Lower leg skin (tissue), 4 donors: ENCODE data around the gene ZNF304. TPM values are rescaled to one million over a fixed set of nuclear protein-coding genes. Genes with fewer than 3 reads are reported as not detected.

ENCODE experiments used
- DNase-seq, 2 donors: peaks; one replicate each; pipeline ENCODE4 v3.0.0-alpha.2; 2019; ENCODE audit warnings: low spot score in 2 of 2
- H3K4me3 ChIP-seq: fragments of 200-600 bp; sonication (generic); 2 replicates; pipeline ENCODE4 v1.5.1; 2017; ENCODE audit warnings: mild to moderate bottlenecking, low read depth; ENCODE audit not compliant: poor library complexity, severe bottlenecking
- POLR2A ChIP-seq, 2 donors: fragments of 450-650 bp; IDR thresholded peaks; one replicate each; pipeline ENCODE4 v1.6.1; 2016 to 2017; ENCODE audit warnings: antibody characterized with exemption in 2 of 2, mild to moderate bottlenecking in 1 of 2, moderate library complexity in 1 of 2
- WGBS, 2 donors: methylation state at CpG; one replicate each; pipeline ENCODE4 v1.1.5; 2018; 5-methylcytosine and 5-hydroxymethylcytosine counted together
- intact Hi-C: fragments of 100-400 bp; cut with DNase I; formaldehyde crosslinking; loops from one replicate; pipeline ENCODE4 v1.15.0; 2023; ENCODE audit warnings: low total_unique reads
- total RNA-seq, 4 donors: library from RNA; depleted of rRNA; stranded (reverse); fragments of >200 nt; gene quantifications; one replicate each; pipeline ENCODE4 v1.1.0, GENCODE V29; 2016
- TF ChIP-seq, protein P1 (sequence below), 3 donors: fragments of 450-650 bp; IDR thresholded peaks; one replicate each; pipeline ENCODE4 v1.5.1; 2016; ENCODE audit warnings: antibody characterized with exemption in 3 of 3, mild to moderate bottlenecking in 3 of 3, moderate library complexity in 2 of 3

The ZNF304 gene
- total RNA-seq, 4 donors from 2014 or later = 8.3 to 11.8 (median 8.9) TPM

DNA sequence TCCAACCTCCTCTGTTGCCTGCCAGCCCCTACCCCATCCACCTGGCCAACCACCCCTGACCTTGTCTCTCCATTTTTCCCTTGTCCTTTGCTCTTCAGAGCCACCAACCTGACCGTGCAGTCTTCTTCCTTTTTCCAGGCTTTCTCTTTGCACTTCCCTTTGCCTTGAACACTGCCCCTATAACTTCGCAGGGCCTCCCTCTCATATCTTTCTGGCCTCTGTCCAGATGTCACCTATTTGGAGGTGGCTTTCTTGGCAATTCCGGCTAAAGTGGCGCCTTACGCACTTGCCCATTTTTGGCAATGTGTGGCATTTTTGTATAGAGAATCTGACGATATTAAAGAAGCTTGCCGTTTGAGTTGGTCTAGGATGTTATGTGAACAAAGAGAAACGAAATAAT, 30.0 kb upstream of the ZNF304 start:
- H3K4me3 ChIP-seq = peak overlapping the region; percentile 90
- TF ChIP-seq, protein P1, sequence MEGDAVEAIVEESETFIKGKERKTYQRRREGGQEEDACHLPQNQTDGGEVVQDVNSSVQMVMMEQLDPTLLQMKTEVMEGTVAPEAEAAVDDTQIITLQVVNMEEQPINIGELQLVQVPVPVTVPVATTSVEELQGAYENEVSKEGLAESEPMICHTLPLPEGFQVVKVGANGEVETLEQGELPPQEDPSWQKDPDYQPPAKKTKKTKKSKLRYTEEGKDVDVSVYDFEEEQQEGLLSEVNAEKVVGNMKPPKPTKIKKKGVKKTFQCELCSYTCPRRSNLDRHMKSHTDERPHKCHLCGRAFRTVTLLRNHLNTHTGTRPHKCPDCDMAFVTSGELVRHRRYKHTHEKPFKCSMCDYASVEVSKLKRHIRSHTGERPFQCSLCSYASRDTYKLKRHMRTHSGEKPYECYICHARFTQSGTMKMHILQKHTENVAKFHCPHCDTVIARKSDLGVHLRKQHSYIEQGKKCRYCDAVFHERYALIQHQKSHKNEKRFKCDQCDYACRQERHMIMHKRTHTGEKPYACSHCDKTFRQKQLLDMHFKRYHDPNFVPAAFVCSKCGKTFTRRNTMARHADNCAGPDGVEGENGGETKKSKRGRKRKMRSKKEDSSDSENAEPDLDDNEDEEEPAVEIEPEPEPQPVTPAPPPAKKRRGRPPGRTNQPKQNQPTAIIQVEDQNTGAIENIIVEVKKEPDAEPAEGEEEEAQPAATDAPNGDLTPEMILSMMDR (IDR thresholded peaks at IDR 0.05) = no peak
- no peak for TF ChIP-seq POLR2A (IDR thresholded peaks at IDR 0.05)
- intact Hi-C loops = no loop called here
- 25 to 42% methylated on average over 8 of the region's 8 CpGs for WGBS, 2 donors
- no peak for DNase-seq

DNA sequence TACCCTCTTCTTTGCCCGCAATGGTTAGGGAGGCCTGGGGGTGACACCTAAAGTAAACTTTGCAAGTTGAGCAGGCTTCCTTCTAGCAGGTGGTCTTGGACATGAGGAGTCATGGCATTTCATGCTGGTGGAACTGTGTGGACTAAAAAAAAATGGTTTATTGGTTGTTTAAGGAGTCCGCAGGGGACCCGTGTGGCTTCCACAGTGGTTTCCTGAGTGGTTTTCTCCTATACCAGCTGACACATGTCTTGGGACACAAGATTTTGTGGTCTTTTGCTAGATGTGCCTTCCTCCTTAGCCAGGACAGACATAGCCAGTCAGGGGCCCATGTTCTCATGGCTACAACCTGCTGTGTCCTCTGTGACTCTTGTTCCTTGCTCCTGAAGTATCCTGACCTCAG, 29.3 kb upstream of the ZNF304 start:
- no peak overlapping the region for H3K4me3 ChIP-seq
- 51 to 80% methylated on average over 3 of the region's 3 CpGs for WGBS, 2 donors
- DNase-seq = no peak
- intact Hi-C loops = no loop called here
- TF ChIP-seq POLR2A (IDR thresholded peaks at IDR 0.05) = no peak
- TF ChIP-seq, protein P1 (IDR thresholded peaks at IDR 0.05) = no peak

DNA sequence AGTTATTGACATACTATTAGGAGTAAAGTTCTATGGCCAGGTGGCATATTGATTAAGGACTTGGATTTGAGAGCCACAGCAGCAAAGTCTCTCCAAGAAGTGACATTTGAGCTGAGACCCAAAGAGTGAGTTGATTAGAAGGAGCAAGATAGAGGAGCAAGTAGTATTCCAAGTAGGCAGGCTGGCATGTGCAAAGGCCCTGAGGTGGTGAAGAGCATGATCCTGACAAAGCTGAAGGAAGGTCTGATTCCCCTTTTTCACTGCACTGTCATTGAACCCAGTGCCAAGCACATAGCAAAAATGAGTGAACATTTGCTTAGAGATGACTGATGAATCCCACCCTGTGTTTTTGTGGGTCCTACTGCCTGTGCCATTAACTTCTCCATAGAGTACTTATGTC, 26.1 kb upstream of the ZNF304 start:
- no peak overlapping the region for H3K4me3 ChIP-seq
- DNase-seq = no peak
- TF ChIP-seq, protein P1 (IDR thresholded peaks at IDR 0.05) = no peak
- no peak for TF ChIP-seq POLR2A (IDR thresholded peaks at IDR 0.05)
- intact Hi-C loops = no loop called here

DNA sequence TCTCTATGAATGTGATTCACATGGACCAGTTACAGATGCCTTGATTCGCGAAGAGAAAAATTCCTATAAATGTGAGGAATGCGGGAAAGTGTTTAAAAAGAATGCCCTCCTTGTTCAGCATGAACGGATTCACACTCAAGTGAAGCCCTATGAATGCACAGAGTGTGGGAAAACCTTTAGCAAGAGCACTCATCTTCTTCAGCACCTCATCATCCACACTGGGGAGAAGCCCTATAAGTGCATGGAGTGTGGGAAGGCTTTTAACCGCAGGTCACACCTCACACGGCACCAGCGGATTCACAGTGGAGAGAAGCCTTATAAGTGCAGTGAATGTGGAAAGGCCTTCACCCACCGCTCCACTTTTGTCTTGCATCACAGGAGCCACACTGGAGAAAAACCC, 23.1 kb upstream of the ZNF304 start:
- TF ChIP-seq, protein P1 (IDR thresholded peaks at IDR 0.05) = no peak
- no peak for TF ChIP-seq POLR2A (IDR thresholded peaks at IDR 0.05)
- 95% methylated on average over 8 of the region's 8 CpGs for WGBS, 2 donors
- H3K4me3 ChIP-seq = no peak overlapping the region
- intact Hi-C loops = no loop called here
- DNase-seq = no peak

DNA sequence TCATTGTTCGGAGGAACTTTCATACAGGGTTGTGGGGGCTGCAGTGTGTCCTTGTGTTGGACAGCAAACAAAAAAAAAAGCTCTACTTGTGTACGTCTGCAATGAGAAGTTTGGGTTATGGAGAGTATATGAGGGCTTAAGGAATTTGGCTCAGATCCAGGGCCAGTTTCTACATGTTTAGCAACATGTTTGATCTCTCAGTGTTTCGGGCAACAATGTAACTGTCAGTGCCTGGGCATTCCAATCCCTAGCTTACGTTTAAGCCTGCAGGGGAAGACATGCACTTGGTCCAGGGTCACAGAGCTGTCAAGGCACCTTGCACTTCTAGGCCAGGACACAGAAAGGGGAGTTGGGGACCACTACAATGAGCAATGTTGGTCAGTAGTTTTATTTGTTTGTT, 16.9 kb upstream of the ZNF304 start:
- TF ChIP-seq, protein P1 (IDR thresholded peaks at IDR 0.05) = no peak
- TF ChIP-seq POLR2A (IDR thresholded peaks at IDR 0.05) = no peak
- intact Hi-C loops = no loop called here
- 63 to 64% methylated on average over 4 of the region's 4 CpGs for WGBS, 2 donors
- no peak overlapping the region for H3K4me3 ChIP-seq
- DNase-seq = no peak

DNA sequence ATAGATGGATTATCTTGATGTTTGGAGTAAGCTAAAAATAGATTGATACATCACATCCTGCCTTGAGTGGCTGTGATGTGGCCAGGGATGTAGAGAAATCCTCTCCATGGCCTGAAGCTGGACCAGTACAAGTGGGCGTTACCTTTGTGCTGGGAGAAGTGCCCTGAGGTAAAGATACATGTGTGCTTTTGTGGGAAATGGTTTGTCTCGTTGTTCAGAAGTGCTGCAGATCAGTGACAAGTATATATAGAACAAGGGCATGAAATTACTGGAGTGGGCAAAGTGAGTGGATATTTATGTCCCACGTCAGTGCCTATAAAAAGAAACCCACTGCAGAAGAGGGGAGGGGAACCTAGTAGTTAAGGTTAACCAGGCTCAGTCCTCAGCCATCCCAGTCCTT, 12.2 kb upstream of the ZNF304 start:
- no peak overlapping the region for H3K4me3 ChIP-seq
- intact Hi-C loops = no loop called here
- TF ChIP-seq, protein P1 (IDR thresholded peaks at IDR 0.05) = no peak
- no peak for TF ChIP-seq POLR2A (IDR thresholded peaks at IDR 0.05)
- DNase-seq = no peak
- WGBS, 2 donors = 40 to 46% methylated on average over 3 of the region's 3 CpGs
